Duodenal mucosa (tissue), 2 donors: ENCODE data around the gene NLGN4Y.

Experiments used
- H3K27ac ChIP-seq: one replicate; pipeline ENCODE4 v1.7.0; 2013; ENCODE audit warnings: low read depth, low read length
- H3K27me3 ChIP-seq, 2 donors: one replicate each; pipeline ENCODE4 v1.7.0; 2013; ENCODE audit warnings: low read length in 2 of 2, control low read depth in 1 of 2; ENCODE audit not compliant: insufficient read depth in 2 of 2, control insufficient read depth in 1 of 2
- H3K36me3 ChIP-seq, 2 donors: one replicate each; pipeline ENCODE4 v1.7.0; 2013; ENCODE audit warnings: low read length in 2 of 2, control low read depth in 1 of 2; ENCODE audit not compliant: insufficient read depth in 2 of 2, control insufficient read depth in 1 of 2
- H3K4me1 ChIP-seq, 2 donors: one replicate each; pipeline ENCODE4 v1.7.0; 2013; ENCODE audit warnings: low read length in 2 of 2, control low read depth in 1 of 2; ENCODE audit not compliant: insufficient read depth in 2 of 2, control insufficient read depth in 1 of 2
- H3K4me3 ChIP-seq, 2 donors: one replicate each; pipeline ENCODE4 v1.7.0; 2013; ENCODE audit warnings: low read length in 2 of 2, low read depth in 1 of 2
- H3K9ac ChIP-seq, 2 donors: one replicate each; pipeline ENCODE4 v1.7.0; 2013; ENCODE audit warnings: low read length in 2 of 2, low read depth in 1 of 2
- H3K9me3 ChIP-seq, 2 donors: one replicate each; pipeline ENCODE4 v1.7.0; 2013; ENCODE audit warnings: low read length in 2 of 2, control low read depth in 1 of 2; ENCODE audit not compliant: control insufficient read depth in 1 of 2

The NLGN4Y gene

DNA sequence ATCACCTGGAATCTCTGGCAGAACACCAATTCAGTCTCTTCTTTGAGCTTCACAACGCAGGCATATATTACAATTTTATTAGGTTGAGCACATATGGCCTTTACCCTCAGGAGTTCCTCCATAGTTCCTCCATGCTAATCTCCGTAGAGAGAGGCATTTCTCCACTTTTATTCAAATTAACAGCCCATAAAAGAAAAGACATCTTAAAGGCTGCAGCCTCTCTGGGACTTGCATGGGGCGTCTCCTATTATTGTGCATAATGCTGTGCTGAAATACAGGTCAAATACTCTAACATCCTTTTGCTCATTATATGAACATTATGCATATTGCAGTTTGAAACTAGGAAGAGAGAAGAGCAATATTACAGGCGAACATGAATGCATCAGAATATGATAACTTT lies 253.9 kb downstream of the NLGN4Y start:
- no peak overlapping the region for H3K9ac ChIP-seq
- no peaks in the 10 kb centered on the region for H3K9me3 ChIP-seq
- H3K36me3 ChIP-seq = no peaks in the 10 kb centered on the region
- no peak overlapping the region for H3K27ac ChIP-seq
- no peak overlapping the region for H3K4me3 ChIP-seq
- H3K27me3 ChIP-seq = no peaks in the 10 kb centered on the region
- no peaks in the 10 kb centered on the region for H3K4me1 ChIP-seq

DNA sequence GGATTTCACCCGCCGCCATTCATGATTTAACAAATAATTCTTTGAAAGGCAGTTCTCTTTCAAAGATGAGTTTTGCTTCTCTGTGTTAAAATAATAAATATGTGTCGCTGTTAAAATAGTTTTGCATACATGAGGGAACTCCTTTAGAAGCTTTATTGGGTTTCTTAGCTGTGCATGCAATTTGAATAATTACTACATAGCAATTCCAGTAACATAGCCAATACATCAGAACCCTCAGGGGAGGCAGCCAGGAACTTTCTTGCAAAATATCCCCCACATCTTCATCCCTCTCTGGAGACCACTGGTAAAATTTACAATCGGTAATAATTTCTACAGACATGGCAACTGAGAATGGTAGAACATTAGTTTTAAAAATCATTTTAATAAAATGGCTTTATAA lies 268.8 kb downstream of the NLGN4Y start:
- H3K36me3 ChIP-seq = no peaks in the 10 kb centered on the region
- no peaks in the 10 kb centered on the region for H3K9me3 ChIP-seq
- H3K27ac ChIP-seq = no peak overlapping the region
- no peaks in the 10 kb centered on the region for H3K27me3 ChIP-seq
- no peaks in the 10 kb centered on the region for H3K4me1 ChIP-seq
- no peak overlapping the region for H3K9ac ChIP-seq
- no peak overlapping the region for H3K4me3 ChIP-seq

DNA sequence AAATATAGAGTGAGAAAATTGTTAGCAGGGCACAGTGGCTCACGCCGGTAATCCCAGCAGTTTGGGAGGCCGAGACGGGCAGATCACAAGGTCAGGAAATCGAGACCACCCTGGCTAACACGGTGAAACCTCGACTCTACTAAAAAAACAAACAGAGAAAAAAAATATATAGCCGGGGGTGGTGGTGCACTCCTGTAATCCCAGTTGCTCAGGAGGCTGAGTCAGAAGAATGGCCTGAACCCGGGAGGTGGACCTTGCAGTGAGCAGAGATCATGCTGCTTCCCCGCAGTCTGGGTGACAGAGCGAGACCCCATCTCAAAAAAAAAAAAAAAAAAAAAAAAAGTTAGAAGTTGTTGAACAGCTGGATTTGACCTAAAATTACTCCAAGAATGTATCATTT lies 269.3 kb downstream of the NLGN4Y start:
- H3K27me3 ChIP-seq = no peaks in the 10 kb centered on the region
- H3K4me3 ChIP-seq = no peak overlapping the region
- H3K9ac ChIP-seq = no peak overlapping the region
- no peaks in the 10 kb centered on the region for H3K9me3 ChIP-seq
- H3K27ac ChIP-seq = no peak overlapping the region
- H3K4me1 ChIP-seq = no peaks in the 10 kb centered on the region
- no peaks in the 10 kb centered on the region for H3K36me3 ChIP-seq

DNA sequence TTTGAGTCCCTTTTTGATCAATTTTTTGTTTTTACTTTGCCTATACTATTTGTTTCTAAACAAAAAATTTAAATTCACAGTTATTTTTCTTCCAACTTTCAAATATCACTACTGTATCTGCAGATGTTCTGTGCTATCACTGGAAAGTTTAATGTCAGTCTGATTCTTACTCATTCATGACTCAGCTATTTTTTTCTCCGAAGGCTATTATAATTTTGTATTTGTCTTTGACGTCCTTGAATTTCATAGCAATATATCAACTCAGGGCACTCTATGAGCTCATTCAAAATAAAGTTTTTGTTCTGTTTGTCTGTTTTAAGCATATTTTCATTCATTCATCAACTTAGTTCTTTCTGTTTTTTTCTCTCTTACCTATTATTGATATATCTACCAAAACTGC lies 273.7 kb downstream of the NLGN4Y start:
- Histone ChIP-seq H3K36me3 (no peaks in the 10 kb centered on the region), H3K27me3 (no peaks in the 10 kb centered on the region), H3K4me1 (no peaks in the 10 kb centered on the region), H3K9me3 (no peaks in the 10 kb centered on the region), H3K9ac (no peak overlapping the region), H3K27ac (no peak overlapping the region), H3K4me3 (no peak overlapping the region)

DNA sequence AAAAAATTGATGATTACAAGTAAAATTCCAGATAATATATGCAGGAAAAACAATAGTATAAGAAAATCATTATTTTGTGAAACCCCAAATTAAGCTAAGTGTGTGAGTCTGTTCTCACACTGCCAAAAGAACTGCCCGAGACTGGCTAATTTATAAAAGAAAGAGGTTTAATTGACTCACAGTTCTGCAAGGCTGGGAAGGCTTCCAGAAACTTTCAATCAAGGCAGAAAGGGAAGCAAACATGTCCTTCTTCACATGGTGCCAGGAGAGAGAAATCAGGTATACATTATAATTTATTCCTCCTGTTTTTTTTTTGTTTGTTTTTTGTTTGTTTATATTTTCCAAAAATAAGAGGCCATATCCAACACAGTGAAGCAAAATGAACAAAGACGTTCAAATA lies 276.8 kb downstream of the NLGN4Y start:
- H3K9ac ChIP-seq = no peak overlapping the region
- no peak overlapping the region for H3K4me3 ChIP-seq
- no peaks in the 10 kb centered on the region for H3K36me3 ChIP-seq
- H3K9me3 ChIP-seq = no peaks in the 10 kb centered on the region
- no peaks in the 10 kb centered on the region for H3K27me3 ChIP-seq
- H3K4me1 ChIP-seq = no peaks in the 10 kb centered on the region
- H3K27ac ChIP-seq = no peak overlapping the region

DNA sequence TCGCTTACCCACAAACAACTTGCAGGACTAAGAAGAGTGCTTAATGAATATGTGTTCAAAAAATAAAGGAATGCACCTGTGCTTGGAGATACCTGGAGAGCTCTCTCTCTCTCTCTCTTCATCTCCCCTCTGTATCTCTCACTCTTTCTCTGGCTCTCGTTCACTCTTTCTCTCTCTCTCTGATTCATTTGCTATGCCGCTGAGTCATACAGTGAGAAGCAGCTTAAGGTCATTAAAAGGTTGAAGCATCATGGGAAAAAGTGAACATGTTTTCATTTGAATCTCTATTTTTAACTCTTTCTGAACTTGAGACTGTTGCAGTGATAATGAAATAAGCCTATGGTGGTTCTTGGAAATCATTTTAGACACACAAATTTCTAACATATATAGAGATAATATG lies 277.8 kb downstream of the NLGN4Y start:
- no peaks in the 10 kb centered on the region for H3K9me3 ChIP-seq

DNA sequence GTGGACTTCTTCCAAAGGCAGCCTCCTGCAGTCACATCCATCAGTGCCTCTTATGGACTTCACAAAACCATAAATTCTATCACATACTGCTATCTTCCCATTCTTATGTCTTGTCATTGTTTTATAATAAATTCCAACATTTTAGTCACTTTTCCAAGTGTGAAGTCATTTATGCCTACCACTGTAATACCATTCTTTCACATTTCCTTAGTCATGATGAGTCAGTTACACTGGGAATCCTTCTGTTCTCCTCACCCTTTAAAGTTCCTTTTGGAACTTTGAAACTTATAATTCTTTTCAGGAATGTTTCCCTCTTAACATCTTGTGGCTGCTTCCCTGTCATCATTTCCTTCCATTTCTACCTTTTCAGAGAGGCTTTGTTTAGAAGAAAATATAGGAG lies 279.7 kb downstream of the NLGN4Y start:
- Histone ChIP-seq H3K9me3 (no peaks in the 10 kb centered on the region), H3K9ac (no peak overlapping the region), H3K4me3 (no peak overlapping the region), H3K27ac (no peak overlapping the region), H3K27me3 (no peaks in the 10 kb centered on the region), H3K36me3 (no peaks in the 10 kb centered on the region), H3K4me1 (no peaks in the 10 kb centered on the region)

More for the DNA sequence above, 277.8 kb downstream of the NLGN4Y start:
- H3K27ac ChIP-seq = no peak overlapping the region
- no peak overlapping the region for H3K9ac ChIP-seq
- H3K4me1 ChIP-seq = no peaks in the 10 kb centered on the region
- no peak overlapping the region for H3K4me3 ChIP-seq
- no peaks in the 10 kb centered on the region for H3K27me3 ChIP-seq
- no peaks in the 10 kb centered on the region for H3K36me3 ChIP-seq

DNA sequence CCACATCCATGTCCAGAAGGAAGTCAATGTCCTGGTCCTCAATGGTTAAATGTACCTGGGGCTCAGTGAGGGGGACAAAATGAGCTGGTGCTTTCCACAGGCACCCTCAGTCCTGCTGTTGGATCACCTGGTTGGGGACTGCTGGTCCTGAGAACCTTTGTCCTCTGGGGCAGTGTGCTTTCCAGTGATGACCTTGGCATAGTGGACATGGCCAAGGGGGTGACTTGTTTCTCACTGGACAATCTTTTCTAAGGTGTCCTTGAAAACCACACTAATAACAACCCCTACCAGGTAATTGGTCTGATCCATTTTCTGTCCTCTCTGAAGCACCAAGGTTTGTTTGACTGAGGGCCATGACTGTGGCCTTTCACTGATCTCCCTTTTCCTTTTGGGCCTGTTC lies 294.1 kb downstream of the NLGN4Y start:
- Histone ChIP-seq H3K4me3 (no peak overlapping the region), H3K36me3 (no peaks in the 10 kb centered on the region), H3K4me1 (no peaks in the 10 kb centered on the region), H3K9ac (no peak overlapping the region), H3K9me3 (no peaks in the 10 kb centered on the region), H3K27me3 (no peaks in the 10 kb centered on the region), H3K27ac (no peak overlapping the region)

DNA sequence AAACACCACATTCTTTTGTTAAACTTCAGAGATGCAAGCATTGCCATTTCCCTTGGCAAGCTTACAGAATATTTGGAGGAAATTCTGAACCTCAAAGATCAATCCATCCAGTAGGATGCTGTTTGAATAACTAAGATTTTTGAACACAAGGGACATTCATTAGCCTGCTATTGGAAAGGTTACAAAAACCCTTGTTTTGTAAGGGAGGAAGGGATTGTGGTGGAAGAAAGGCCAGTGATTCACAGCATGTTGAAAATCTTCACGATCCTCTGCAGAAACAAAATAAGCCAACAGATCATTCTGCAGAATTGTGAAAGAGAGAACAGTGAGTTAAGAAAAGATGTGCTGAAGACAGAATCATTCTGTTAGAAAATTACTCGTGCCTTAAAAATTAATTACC lies 297.9 kb downstream of the NLGN4Y start:
- Histone ChIP-seq H3K9ac (no peak overlapping the region), H3K9me3 (no peaks in the 10 kb centered on the region), H3K27me3 (no peaks in the 10 kb centered on the region), H3K4me1 (no peaks in the 10 kb centered on the region), H3K27ac (no peak overlapping the region), H3K36me3 (no peaks in the 10 kb centered on the region), H3K4me3 (no peak overlapping the region)

DNA sequence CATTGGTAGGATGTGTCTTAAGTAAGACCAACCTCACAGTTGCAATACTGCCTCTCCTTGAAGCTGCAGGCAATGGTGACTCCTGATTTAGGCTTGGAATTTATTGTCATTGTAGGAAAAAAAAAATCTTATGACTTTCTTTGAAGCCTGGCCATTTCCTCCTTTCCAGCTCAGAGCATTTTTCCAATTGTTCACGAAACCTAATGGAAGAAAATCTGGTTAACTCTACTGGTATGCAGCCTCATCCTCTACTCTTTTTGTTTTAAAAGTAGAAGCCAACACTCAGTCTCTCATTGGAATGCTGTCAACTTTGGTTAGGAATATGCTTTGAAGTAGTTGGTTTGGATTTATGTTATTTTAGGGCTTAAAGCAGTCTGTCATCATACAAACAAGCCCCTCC lies 298.6 kb downstream of the NLGN4Y start:
- Histone ChIP-seq H3K36me3 (no peaks in the 10 kb centered on the region), H3K9ac (no peak overlapping the region), H3K4me3 (no peak overlapping the region), H3K9me3 (no peaks in the 10 kb centered on the region), H3K27me3 (no peaks in the 10 kb centered on the region), H3K4me1 (no peaks in the 10 kb centered on the region), H3K27ac (no peak overlapping the region)

DNA sequence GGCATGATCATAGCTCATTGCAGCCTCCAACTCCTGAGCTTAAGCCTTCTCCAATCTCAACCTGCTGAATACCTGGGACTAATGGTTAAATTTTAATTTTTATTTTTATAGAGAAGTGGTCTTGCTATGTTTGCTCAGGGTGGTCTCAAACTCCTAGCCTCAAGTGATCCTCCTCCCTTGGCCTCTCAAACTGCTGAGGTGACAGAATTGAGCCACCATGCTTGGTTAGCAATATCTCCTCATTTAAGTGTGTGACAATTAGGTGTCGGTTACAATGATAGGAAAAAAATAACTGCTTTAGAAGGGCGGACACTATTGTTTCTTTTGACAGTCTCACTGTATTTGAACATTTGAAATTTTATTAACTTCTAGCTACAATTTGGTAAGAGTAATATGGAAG lies 300.3 kb downstream of the NLGN4Y start:
- no peaks in the 10 kb centered on the region for H3K27me3 ChIP-seq
- H3K4me1 ChIP-seq = no peaks in the 10 kb centered on the region
- H3K27ac ChIP-seq = no peak overlapping the region
- no peak overlapping the region for H3K9ac ChIP-seq
- H3K9me3 ChIP-seq = no peaks in the 10 kb centered on the region
- no peak overlapping the region for H3K4me3 ChIP-seq
- no peaks in the 10 kb centered on the region for H3K36me3 ChIP-seq
